SK-N-SH (cell line): ENCODE results near the gene KMT2E. TPM values are rescaled to one million over a fixed set of nuclear protein-coding genes. Genes with fewer than 3 reads are reported as not detected.

Experiments
- CTCF ChIA-PET: fragments of 300-600, 350-600 bp; formaldehyde crosslinking; extraction: SDS; loops from one replicate; lab custom pipeline; 2021; lab: Yijun Ruan, JAX
- POLR2A ChIA-PET: fragments of 350-600 bp; sonication (Branson Sonifier 250); formaldehyde crosslinking; extraction: SDS; loops from one replicate; lab custom pipeline; 2020; ENCODE audit warnings: antibody characterized with exemption, inconsistent platforms; lab: Yijun Ruan, JAX
- DNase-seq: peaks from one replicate; pipeline ENCODE4 v3.0.0; 2012
- H2AFZ ChIP-seq: fragments of 200-600 bp; sonication (generic); 2 replicates; pipeline ENCODE4 v1.8.1; 2016; ENCODE audit warnings: antibody characterized with exemption, mild to moderate bottlenecking, low read depth
- H3F3A ChIP-seq: fragments of 200-600 bp; sonication (generic); replicated peaks from 2 replicates; pipeline ENCODE3; 2016; ENCODE audit warnings: antibody characterized with exemption, mild to moderate bottlenecking; ENCODE audit not compliant: insufficient read depth
- H3K27ac ChIP-seq, 2 experiments: fragments of 200-500 bp in 1 of 2; fragments of 200-600 bp in 1 of 2; sonication (Bioruptor generic) in 1 of 2; sonication (generic), shearing (Covaris generic) in 1 of 2; 2 replicates each; pipeline versions ENCODE4 v1.5.1 to v1.6.1; 2014 to 2016; ENCODE audit warnings: low read depth in 2 of 2, inconsistent platforms in 1 of 2, low read length in 1 of 2, mild to moderate bottlenecking in 1 of 2, mixed read lengths in 1 of 2
- H3K27me3 ChIP-seq: fragments of 200-600 bp; sonication (generic), shearing (Covaris generic); 2 replicates; pipeline ENCODE4 v1.6.1; 2016; ENCODE audit warnings: mixed run types; ENCODE audit not compliant: insufficient read depth
- H3K36me3 ChIP-seq, 2 experiments: fragments of 200-500 bp in 1 of 2; fragments of 200-600 bp in 1 of 2; sonication (Bioruptor generic) in 1 of 2; sonication (generic) in 1 of 2; replicated peaks in 1 of 2; 2 replicates each; pipeline versions ENCODE3 to v1.5.1; 2014 to 2016; ENCODE audit warnings: low read length in 1 of 2, mild to moderate bottlenecking in 1 of 2; ENCODE audit not compliant: insufficient read depth in 2 of 2, control insufficient read depth in 1 of 2
- H3K4me1 ChIP-seq, 2 experiments: fragments of 200-500 bp in 1 of 2; fragments of 200-600 bp in 1 of 2; sonication (Bioruptor generic) in 1 of 2; sonication (generic), shearing (Covaris generic) in 1 of 2; 2 replicates each; pipeline versions ENCODE4 v1.5.1 to v1.6.1; 2014 to 2016; ENCODE audit warnings: low read depth in 1 of 2, low read length in 1 of 2, mixed run types in 1 of 2; ENCODE audit not compliant: insufficient read depth in 2 of 2, control insufficient read depth in 1 of 2
- H3K4me2 ChIP-seq: fragments of 200-600 bp; sonication (generic), shearing (Covaris generic); 2 replicates; pipeline ENCODE4 v1.6.1; 2017; ENCODE audit warnings: mixed run types
- H3K4me3 ChIP-seq, 2 experiments: fragments of 200-500 bp in 1 of 2; fragments of 200-600 bp in 1 of 2; sonication (Bioruptor generic) in 1 of 2; sonication (generic), shearing (Covaris generic) in 1 of 2; 2 replicates each; pipeline versions ENCODE4 v1.5.1 to v1.8.1; 2014 to 2016; ENCODE audit warnings: low read depth in 2 of 2, inconsistent platforms in 1 of 2, low read length in 1 of 2, mild to moderate bottlenecking in 1 of 2, mixed read lengths in 1 of 2, moderate library complexity in 1 of 2
- H3K79me2 ChIP-seq: fragments of 200-600 bp; sonication (generic); 2 replicates; pipeline ENCODE4 v1.8.1; 2017; ENCODE audit warnings: mild to moderate bottlenecking; ENCODE audit not compliant: insufficient read depth
- H3K9ac ChIP-seq: fragments of 200-600 bp; sonication (generic); 2 replicates; pipeline ENCODE4 v1.6.1; 2017; ENCODE audit warnings: mixed run types
- H3K9me2 ChIP-seq: fragments of 200-600 bp; sonication (generic); 2 replicates; pipeline ENCODE4 v1.6.1; 2017; ENCODE audit warnings: mixed run types
- H3K9me3 ChIP-seq: fragments of 200-600 bp; sonication (generic); 2 replicates; pipeline ENCODE4 v1.6.1; 2017; ENCODE audit warnings: mixed run types, mild to moderate bottlenecking, moderate library complexity
- H4K20me1 ChIP-seq: fragments of 200-600 bp; sonication (generic); 2 replicates; pipeline ENCODE4 v1.6.1; 2017; ENCODE audit warnings: mild to moderate bottlenecking, mixed run types; ENCODE audit not compliant: insufficient read depth
- EP300 ChIP-seq, 2 experiments: IDR thresholded peaks; 2 replicates each; pipeline versions ENCODE4 v1.4.0 to v1.6.1; 2012; ENCODE audit warnings: borderline replicate concordance in 1 of 2, low read depth in 1 of 2, low read length in 1 of 2
- FOXM1 ChIP-seq: IDR thresholded peaks from 2 replicates; pipeline ENCODE4 v1.4.0; 2012; ENCODE audit warnings: low read depth, mild to moderate bottlenecking
- MEF2A ChIP-seq: IDR thresholded peaks from 2 replicates; pipeline ENCODE4 v1.4.0; 2012; ENCODE audit warnings: low read depth, borderline replicate concordance
- MXI1 ChIP-seq: IDR thresholded peaks from 2 replicates; pipeline ENCODE4 v1.6.1; 2012; ENCODE audit warnings: mild to moderate bottlenecking, low read depth, low read length, improper control_type of control experiment
- POLR2AphosphoS5 ChIP-seq: IDR thresholded peaks from 2 replicates; pipeline ENCODE4 v1.6.1; 2012; ENCODE audit warnings: low read depth, low read length
- RFX5 ChIP-seq: IDR thresholded peaks from 2 replicates; pipeline ENCODE4 v1.6.1; 2012; ENCODE audit warnings: mild to moderate bottlenecking, improper control_type of control experiment, low read length
- SMC3 ChIP-seq: IDR thresholded peaks from 2 replicates; pipeline ENCODE4 v1.6.1; 2012; ENCODE audit warnings: low read depth, low read length, improper control_type of control experiment
- ZBTB33 ChIP-seq: IDR thresholded peaks from 2 replicates; pipeline ENCODE4 v1.4.0; 2012; ENCODE audit warnings: low read depth, borderline replicate concordance
- WGBS: methylation state at CpG from one replicate; pipeline ENCODE4 v1.1.6; 2017; ENCODE audit warnings: low lambda C conversion rate; 5-methylcytosine and 5-hydroxymethylcytosine counted together
- polyA plus RNA-seq, 3 experiments: library from polyadenylated mRNA; depleted of rRNA; stranded (reverse); fragments of >200 nt; gene quantifications; 2 replicates each; pipeline ENCODE4 v1.2.3, GENCODE V29; 2012

KMT2E gene
- polyA plus RNA-seq, 1 of the 3 experiments (the other 2 are of a cell fraction), result 6.4 TPM

GRCh38 chr7:105011141-105011830, 2.7 kb upstream of the KMT2E start:
- TF ChIP-seq MXI1 (0 out of 2 replicates have a peak, but pooled peaks have one; percentile 26), MEF2A (no peak)
- 7% methylated on average over 7 of the region's 7 CpGs for WGBS

GRCh38 chr7:105011831-105012502, 2.0 kb upstream of the KMT2E start:
- Histone ChIP-seq H3K27ac (peak overlapping the region; percentile 99 to 100), H3K4me2 (peak overlapping the region; percentile 86), H3K9ac (peak overlapping the region; percentile 99), H3K36me3 (peaks cover 14 to 21% of the 10 kb centered on the region in 2 experiments), H3K4me3 (peak overlapping the region; percentile 79 to 100), H2AFZ (no peak overlapping the region), H3F3A (peaks cover 7% of the 10 kb centered on the region), H3K4me1 (peaks cover 19 to 23% of the 10 kb centered on the region in 2 experiments; a peak in 2 of 4 replicates), H3K79me2 (peaks cover 34% of the 10 kb centered on the region), H3K27me3 (no peaks in the 10 kb centered on the region), H3K9me2 (no peaks in the 10 kb centered on the region), H3K9me3 (no peaks in the 10 kb centered on the region), H4K20me1 (peaks cover 12% of the 10 kb centered on the region)
- TF ChIP-seq EP300 (IDR thresholded peaks at IDR 0.05; ENCODE audit: borderline replicate concordance in 1 of 2, low read depth in 1 of 2, low read length in 1 of 2), result no peak
- TF ChIP-seq RFX5, result no peak
- no peak for TF ChIP-seq ZBTB33
- TF ChIP-seq FOXM1, result no peak
- TF ChIP-seq POLR2AphosphoS5, result no peak
- TF ChIP-seq SMC3, result no peak
- WGBS, result 3% methylated on average over 21 of the region's 21 CpGs
- CTCF ChIA-PET, result interaction anchor here (0.6 to 4.0 kb wide), 3 partner anchors 11 to 111 kb away, joined by 3 to 21 read pairs (median 3); no protein-coding TSS in a partner anchor
- no peak for DNase-seq
- POLR2A ChIA-PET, result interaction anchor here (0.7 to 5.2 kb wide), 4 partner anchors 8 to 1929 kb away, joined by 3 to 68 read pairs (median 10); no protein-coding TSS in a partner anchor

More at GRCh38 chr7:105011141-105011830, 2.7 kb upstream of the KMT2E start:
- ChIA-PET POLR2A (interaction anchor here (1.1 to 3.6 kb wide), 2 partner anchors 10 to 15 kb away, joined by 3 to 15 read pairs; no protein-coding TSS in a partner anchor), CTCF (interaction anchor here (1.3 to 4.0 kb wide), 3 partner anchors 27 to 324 kb away, joined by 4 to 21 read pairs (median 8); no protein-coding TSS in a partner anchor)
- Histone ChIP-seq H4K20me1 (peaks cover 5% of the 10 kb centered on the region), H3K9me2 (no peaks in the 10 kb centered on the region), H3K4me3 (peak overlapping the region; percentile 79 to 100), H3K4me1 (peaks cover 19 to 23% of the 10 kb centered on the region in 2 experiments; a peak in 2 of 4 replicates), H3K9ac (peak overlapping the region; percentile 99), H3F3A (peaks cover 11% of the 10 kb centered on the region), H3K27ac (peak overlapping the region; percentile 99 to 100), H3K27me3 (no peaks in the 10 kb centered on the region), H2AFZ (no peak overlapping the region), H3K4me2 (peak overlapping the region; percentile 86), H3K79me2 (peaks cover 27% of the 10 kb centered on the region), H3K9me3 (no peaks in the 10 kb centered on the region), H3K36me3 (peaks cover 19 to 25% of the 10 kb centered on the region in 2 experiments)
- DNase-seq, result no peak
